HG02884 (cell line): ENCODE measurements around the gene NCMAP.

Experiments used
- ATAC-seq: cut with Tn5 transposase; IDR thresholded peaks from one replicate; pipeline ENCODE4 v1.9.1; 2021; ENCODE audit warnings: mild to moderate bottlenecking, moderate library complexity; ENCODE audit not compliant: unreplicated experiment

The NCMAP gene

GRCh38 chr1:24567792-24568388 lies 12.0 kb downstream of the NCMAP start:
- no peak for ATAC-seq

- ATAC-seq = no peak
Observed at GRCh38 chr1:24568475-24568874, 12.6 kb downstream of the NCMAP start.

- no peak for ATAC-seq
Observed at GRCh38 chr1:24570265-24571125, 14.6 kb downstream of the NCMAP start.

GRCh38 chr1:24572301-24572700 lies 16.4 kb downstream of the NCMAP start:
- ATAC-seq = no peak

GRCh38 chr1:24575905-24576587 lies 20.2 kb downstream of the NCMAP start:
- ATAC-seq = no peak

- ATAC-seq = no peak
Observed at GRCh38 chr1:24578846-24579245, 23.0 kb downstream of the NCMAP start.

GRCh38 chr1:24580756-24581155 lies 24.9 kb downstream of the NCMAP start:
- no peak for ATAC-seq

- no peak for ATAC-seq
Observed at GRCh38 chr1:24584171-24584647, 28.3 kb downstream of the NCMAP start.

GRCh38 chr1:24586119-24586518 lies 30.2 kb downstream of the NCMAP start:
- ATAC-seq = no peak

GRCh38 chr1:24586970-24587820 lies 31.3 kb downstream of the NCMAP start:
- no peak for ATAC-seq

GRCh38 chr1:24588573-24588972 lies 32.7 kb downstream of the NCMAP start:
- ATAC-seq = no peak

GRCh38 chr1:24589200-24589599 lies 33.3 kb downstream of the NCMAP start:
- no peak for ATAC-seq

- no peak for ATAC-seq
Observed at GRCh38 chr1:24591781-24592180, 35.9 kb downstream of the NCMAP start.

GRCh38 chr1:24594328-24594598 lies 38.4 kb downstream of the NCMAP start:
- ATAC-seq = no peak

GRCh38 chr1:24596401-24596880 lies 40.6 kb downstream of the NCMAP start:
- ATAC-seq = no peak

- no peak for ATAC-seq
Observed at GRCh38 chr1:24599265-24599664, 43.4 kb downstream of the NCMAP start.

GRCh38 chr1:24600551-24600950 lies 44.7 kb downstream of the NCMAP start:
- no peak for ATAC-seq

GRCh38 chr1:24605534-24606295 lies 49.8 kb downstream of the NCMAP start:
- ATAC-seq = no peak

- ATAC-seq = no peak
Observed at GRCh38 chr1:24606296-24606605, 50.4 kb downstream of the NCMAP start.

GRCh38 chr1:24606621-24607020 lies 50.7 kb downstream of the NCMAP start:
- ATAC-seq = no peak
